ENCODE results near the gene PPP5C. TPM values are rescaled to one million over a fixed set of nuclear protein-coding genes. Genes with fewer than 3 reads are reported as not detected.

Gene PPP5C
- total RNA-seq, 1 donor from 2014 or later, result 57.7 TPM

- intact Hi-C loops (cut with micrococcal nuclease), result loop anchor here (5.0 kb wide), 1 partner anchor 257 kb away; the partner anchor contains the start of gene DACT3
- DNase-seq (no peak), ATAC-seq (ENCODE audit: low read depth) (no peak)
- ChIA-PET CTCF (no interaction called here), POLR2A (interaction anchor here (0.6 kb wide), 1 partner anchor 115 kb away, joined by 5 read pairs; no protein-coding TSS in a partner anchor)
- H3K4me3 Mint-ChIP-seq, result peak overlapping the region; percentile 45
- no peak overlapping the region for H3K27ac Mint-ChIP-seq
- peaks cover 54% of the 10 kb centered on the region for H3K27me3 Mint-ChIP-seq
- no peaks in the 10 kb centered on the region for H3K9me3 Mint-ChIP-seq
- no peaks in the 10 kb centered on the region for H3K36me3 Mint-ChIP-seq (ENCODE audit: low read depth)
- no peak for TF ChIP-seq CTCF (IDR thresholded peaks at IDR 0.05)
- peaks cover 15% of the 10 kb centered on the region for H3K4me1 Mint-ChIP-seq
These were observed 58.0 kb downstream of the PPP5C start for GRCh38 chr19:46404753-46405468.

DNA sequence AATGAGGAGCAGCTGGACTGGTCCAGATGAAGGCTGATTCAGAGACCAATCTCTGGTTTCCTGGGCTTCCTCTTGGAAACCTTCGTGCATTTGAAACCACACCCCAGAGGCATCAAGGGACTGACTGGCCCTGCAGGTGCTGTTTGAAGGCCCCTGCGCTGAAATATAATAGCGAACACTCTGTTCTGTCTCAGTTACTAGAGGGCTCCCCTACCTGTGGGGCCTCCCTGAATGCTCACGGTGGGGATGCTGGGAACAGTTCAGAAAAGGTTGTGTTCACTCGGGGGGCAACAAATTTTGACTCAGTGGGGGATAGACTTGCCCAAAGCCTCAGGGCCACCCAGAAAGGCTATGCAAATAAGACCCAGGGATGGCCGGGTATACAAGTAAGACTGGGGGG, 60.1 kb downstream of the PPP5C start:
- ChIA-PET CTCF (no interaction called here), POLR2A (no interaction called here)
- intact Hi-C loops (cut with micrococcal nuclease), result no loop called here
- H3K4me3 Mint-ChIP-seq, result no peak overlapping the region
- H3K27ac Mint-ChIP-seq, result no peak overlapping the region
- DNase-seq, result no peak
- peaks cover 68% of the 10 kb centered on the region for H3K27me3 Mint-ChIP-seq
- no peak for TF ChIP-seq CTCF (IDR thresholded peaks at IDR 0.05)
- ATAC-seq (ENCODE audit: low read depth), result no peak
- no peaks in the 10 kb centered on the region for H3K36me3 Mint-ChIP-seq (ENCODE audit: low read depth)
- H3K4me1 Mint-ChIP-seq, result peaks cover 15% of the 10 kb centered on the region
- no peaks in the 10 kb centered on the region for H3K9me3 Mint-ChIP-seq

- CTCF ChIA-PET, result no interaction called here
- Mint-ChIP-seq H3K36me3 (ENCODE audit: low read depth) (no peaks in the 10 kb centered on the region), H3K4me3 (no peak overlapping the region), H3K9me3 (no peaks in the 10 kb centered on the region), H3K4me1 (peaks cover 18% of the 10 kb centered on the region), H3K27me3 (peaks cover 72% of the 10 kb centered on the region), H3K27ac (no peak overlapping the region)
- no peak for DNase-seq
- intact Hi-C loops (cut with micrococcal nuclease), result no loop called here
- no peak for ATAC-seq (ENCODE audit: low read depth)
- TF ChIP-seq CTCF (IDR thresholded peaks at IDR 0.05), result no peak
- POLR2A ChIA-PET, result no interaction called here
These were observed 61.2 kb downstream of the PPP5C start for GRCh38 chr19:46407856-46408663.

- Mint-ChIP-seq H3K27me3 (peaks cover 71% of the 10 kb centered on the region), H3K4me1 (peaks cover 16% of the 10 kb centered on the region), H3K27ac (no peak overlapping the region), H3K36me3 (ENCODE audit: low read depth) (no peaks in the 10 kb centered on the region), H3K4me3 (no peak overlapping the region), H3K9me3 (no peaks in the 10 kb centered on the region)
- POLR2A ChIA-PET, result no interaction called here
- no peak for TF ChIP-seq CTCF (IDR thresholded peaks at IDR 0.05)
- DNase-seq (no peak), ATAC-seq (ENCODE audit: low read depth) (no peak)
- intact Hi-C loops (cut with micrococcal nuclease), result no loop called here
- CTCF ChIA-PET, result no interaction called here
These were observed 61.8 kb downstream of the PPP5C start for GRCh38 chr19:46408664-46409039.

DNA sequence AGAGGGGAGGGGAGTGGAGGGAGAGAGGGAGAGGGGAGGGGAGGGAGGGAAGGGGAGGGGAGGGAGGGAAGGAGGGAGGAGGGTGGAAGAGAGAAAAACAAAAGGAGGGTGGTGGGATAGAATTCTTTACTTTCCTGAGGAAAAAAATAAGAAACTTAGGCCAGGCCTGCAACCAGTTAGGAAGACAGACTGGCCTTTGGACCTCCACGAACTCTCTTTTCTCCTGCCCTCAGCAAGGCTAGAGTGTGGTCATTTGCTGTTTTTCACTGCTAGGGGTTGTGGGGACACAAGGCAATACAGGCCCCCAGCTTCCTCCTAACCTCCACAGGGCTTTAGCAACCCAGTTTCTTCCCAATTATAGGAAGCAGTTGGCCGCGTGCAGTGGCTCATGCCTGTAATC, 62.3 kb downstream of the PPP5C start:
- Mint-ChIP-seq H3K4me1 (peaks cover 11% of the 10 kb centered on the region), H3K27ac (no peak overlapping the region), H3K9me3 (no peaks in the 10 kb centered on the region), H3K27me3 (peaks cover 70% of the 10 kb centered on the region), H3K4me3 (no peak overlapping the region), H3K36me3 (ENCODE audit: low read depth) (no peaks in the 10 kb centered on the region)
- intact Hi-C loops (cut with micrococcal nuclease), result no loop called here
- CTCF ChIA-PET, result no interaction called here
- ATAC-seq (ENCODE audit: low read depth) (no peak), DNase-seq (no peak)
- no peak for TF ChIP-seq CTCF (IDR thresholded peaks at IDR 0.05)
- POLR2A ChIA-PET, result no interaction called here
